Measurements from ENCODE around the gene CCR5AS.
"Not testable (repeated sequence)": the region's sequence is repeated elsewhere in the genome, so short reads cannot be mapped to it uniquely, and the experiment has no call there.

Gene CCR5AS

DNA sequence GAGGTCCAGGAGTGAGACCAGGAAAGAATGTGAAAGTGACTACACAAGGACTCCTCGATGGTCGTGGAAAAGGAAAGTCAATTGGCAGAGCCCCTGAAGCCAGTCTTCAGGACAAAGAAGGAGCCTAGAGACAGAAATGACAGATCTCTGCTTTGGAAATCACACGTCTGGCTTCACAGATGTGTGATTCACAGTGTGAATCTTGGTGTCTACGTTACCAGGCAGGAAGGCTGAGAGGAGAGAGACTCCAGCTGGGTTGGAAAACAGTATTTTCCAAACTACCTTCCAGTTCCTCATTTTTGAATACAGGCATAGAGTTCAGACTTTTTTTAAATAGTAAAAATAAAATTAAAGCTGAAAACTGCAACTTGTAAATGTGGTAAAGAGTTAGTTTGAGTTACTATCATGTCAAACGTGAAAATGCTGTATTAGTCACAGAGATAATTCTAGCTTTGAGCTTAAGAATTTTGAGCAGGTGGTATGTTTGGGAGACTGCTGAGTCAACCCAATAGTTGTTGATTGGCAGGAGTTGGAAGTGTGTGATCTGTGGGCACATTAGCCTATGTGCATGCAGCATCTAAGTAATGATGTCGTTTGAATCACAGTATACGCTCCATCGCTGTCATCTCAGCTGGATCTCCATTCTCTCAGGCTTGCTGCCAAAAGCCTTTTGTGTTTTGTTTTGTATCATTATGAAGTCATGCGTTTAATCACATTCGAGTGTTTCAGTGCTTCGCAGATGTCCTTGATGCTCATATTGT is 47.0 kb downstream of the CCR5AS start:
- no peak for ATAC-seq

DNA sequence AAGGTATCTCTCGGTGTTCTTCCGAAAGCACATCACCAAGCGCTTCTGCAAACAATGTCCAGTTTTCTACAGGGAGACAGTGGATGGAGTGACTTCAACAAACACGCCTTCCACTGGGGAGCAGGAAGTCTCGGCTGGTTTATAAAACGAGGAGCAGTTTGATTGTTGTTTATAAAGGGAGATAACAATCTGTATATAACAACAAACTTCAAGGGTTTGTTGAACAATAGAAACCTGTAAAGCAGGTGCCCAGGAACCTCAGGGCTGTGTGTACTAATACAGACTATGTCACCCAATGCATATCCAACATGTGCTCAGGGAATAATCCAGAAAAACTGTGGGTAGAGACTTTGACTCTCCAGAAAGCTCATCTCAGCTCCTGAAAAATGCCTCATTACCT is 48.4 kb downstream of the CCR5AS start:
- ATAC-seq (no peak), DNase-seq (ENCODE audit: low spot score) (no peak)

More for the DNA sequence above, 47.0 kb downstream of the CCR5AS start:
- no peak for DNase-seq (ENCODE audit: low spot score)

DNA sequence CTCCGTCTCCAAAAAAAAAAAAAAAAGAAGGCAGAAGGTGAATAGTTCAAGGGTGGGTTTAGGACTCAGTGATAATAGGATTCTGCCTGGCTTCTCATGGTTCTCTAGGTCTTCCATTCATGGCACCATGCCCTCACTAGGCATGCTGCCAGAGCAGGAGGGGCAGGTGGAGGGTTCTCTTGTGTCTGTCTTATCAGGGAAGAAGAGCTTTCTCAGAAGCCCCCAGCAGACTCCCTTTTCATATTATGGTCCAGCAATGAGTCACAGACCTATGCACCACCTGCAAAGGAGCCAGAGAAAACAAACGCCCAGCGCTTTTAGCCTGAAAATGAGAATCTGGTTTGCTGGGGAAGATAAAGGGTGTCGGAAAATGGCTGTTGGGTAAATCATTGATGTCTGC is 50.0 kb downstream of the CCR5AS start:
- ATAC-seq (no peak), DNase-seq (ENCODE audit: low spot score) (no peak)

DNA sequence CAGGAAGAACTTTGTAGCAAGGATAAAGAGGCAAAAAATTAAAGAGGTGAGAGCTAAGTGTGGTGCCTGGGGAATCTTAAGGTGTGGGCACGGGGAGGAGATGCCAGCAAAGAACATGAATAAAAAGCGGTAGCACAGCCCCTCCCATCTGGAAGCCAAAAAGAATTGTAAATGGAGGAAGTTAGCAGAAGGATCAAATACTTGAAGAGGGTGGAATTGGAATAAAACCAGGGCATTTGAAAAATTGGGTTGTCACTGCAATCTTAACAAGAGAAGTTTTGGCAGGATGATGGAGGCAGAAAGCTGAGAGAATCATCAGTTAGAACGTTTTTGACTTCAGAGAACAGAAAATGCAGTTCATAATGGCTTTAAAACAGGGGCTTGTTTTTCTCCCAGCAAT is 50.6 kb downstream of the CCR5AS start:
- ATAC-seq: no peak
- no peak for DNase-seq (ENCODE audit: low spot score)

DNA sequence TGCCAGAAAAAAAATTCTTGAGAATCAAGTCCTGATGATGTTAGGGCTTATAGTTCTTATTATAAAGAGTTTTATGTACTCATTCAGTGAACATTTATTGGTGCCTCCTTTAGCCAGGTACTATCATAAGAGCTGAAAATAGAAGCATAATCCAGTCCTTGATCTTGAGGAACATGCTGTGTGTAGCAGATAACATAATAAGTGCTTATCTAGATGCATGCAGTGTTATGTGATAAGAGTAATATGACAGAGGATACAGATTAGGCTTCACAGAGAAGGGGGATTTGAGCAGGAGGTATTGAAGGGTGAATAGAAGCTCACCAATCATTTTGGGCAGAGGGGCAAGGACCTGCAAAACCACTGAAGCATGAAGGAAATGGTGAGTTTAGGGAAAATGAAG is 51.9 kb downstream of the CCR5AS start:
- no peak for DNase-seq (ENCODE audit: low spot score)
- no peak for ATAC-seq

DNA sequence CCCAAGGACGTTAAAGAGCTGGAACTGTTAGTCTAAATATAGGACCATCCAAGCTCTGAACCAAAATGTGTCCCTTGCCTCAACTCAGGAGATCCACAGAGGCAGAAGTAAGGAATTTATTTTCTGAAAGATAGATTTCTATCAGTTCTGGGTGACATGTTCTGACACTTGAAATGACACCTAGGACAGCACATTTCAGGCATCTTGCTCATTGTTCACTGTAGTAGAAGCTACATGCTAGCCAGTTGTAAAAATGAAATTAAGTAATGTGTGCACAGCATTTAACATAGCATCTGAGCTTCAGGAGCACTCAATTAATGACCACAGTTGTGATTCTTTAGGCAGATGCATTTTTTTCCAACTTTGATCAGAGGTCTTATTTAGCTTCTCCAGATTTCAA is 52.4 kb downstream of the CCR5AS start:
- DNase-seq (ENCODE audit: low spot score) (no peak), ATAC-seq (no peak)

DNA sequence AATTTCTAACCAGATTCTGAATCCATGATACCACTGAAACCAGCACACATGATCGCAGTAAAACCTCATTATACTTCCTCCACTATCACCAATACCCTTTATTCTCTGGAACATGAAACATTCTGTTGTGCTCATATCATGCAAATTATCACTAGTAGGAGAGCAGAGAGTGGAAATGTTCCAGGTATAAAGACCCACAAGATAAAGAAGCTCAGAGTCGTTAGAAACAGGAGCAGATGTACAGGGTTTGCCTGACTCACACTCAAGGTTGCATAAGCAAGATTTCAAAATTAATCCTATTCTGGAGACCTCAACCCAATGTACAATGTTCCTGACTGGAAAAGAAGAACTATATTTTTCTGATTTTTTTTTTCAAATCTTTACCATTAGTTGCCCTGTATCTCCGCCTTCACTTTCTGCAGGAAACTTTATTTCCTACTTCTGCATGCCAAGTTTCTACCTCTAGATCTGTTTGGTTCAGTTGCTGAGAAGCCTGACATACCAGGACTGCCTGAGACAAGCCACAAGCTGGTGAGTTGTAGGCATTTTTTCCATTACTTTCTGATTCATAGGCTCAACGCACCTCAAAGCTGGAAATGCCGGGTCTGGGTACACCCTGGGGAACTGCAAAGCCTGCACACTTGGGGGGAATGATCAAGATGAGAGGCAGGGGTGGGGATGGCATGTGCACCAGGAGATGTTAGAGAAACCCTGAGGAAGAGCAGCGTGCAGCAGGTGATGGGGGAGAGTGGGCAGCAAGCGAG is 53.0 kb downstream of the CCR5AS start, which contains the start of gene CCR2:
Gene CCR2, plus strand, starts transcription at position 465 of the 764 bp plus-strand sequence. CDS start 3,417 bp downstream, outside the sequence.
- DNase-seq (ENCODE audit: low spot score) (no peak), ATAC-seq (no peak)

DNA sequence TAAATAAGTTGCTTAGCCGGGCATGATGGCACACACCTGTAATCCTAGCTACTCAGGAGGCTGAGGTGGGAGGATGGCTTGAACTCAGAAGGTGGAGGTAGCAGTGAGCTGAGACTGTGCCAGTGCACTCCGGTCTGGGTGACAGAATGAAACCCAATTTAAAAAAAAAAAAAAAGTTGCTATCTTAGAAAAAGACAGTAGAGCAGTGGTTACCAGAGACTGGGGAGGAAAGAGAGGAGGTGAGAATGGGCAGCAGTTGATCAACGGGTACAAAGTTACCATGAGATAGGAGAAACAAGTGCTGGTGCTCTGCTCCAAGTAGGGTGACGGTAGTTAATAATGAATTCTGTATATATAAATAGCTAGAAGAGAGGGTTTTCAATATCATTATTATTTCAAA is 53.8 kb downstream of the CCR5AS start:
- DNase-seq (ENCODE audit: low spot score): no peak
- ATAC-seq: no peak

DNA sequence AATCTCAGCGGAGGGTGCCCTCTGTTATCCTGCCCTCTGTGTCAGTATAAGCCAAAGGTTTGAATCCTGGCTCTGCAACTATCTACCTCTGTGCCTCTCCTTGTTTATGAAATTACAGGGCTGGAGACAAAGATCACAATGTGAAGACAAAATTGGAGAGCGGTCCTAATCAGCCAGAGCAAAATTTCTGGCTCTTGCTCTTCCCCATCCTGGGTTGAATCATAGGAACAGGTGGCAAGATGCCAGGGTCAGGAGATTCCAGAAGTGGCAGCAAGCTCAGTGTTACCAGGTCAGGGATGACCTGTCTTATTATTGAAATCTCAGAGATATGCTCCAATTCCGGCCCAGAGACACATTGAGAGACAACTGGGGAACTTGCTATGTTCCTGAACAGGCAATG is 55.2 kb downstream of the CCR5AS start:
- DNase-seq (ENCODE audit: low spot score): no peak
- ATAC-seq: no peak

DNA sequence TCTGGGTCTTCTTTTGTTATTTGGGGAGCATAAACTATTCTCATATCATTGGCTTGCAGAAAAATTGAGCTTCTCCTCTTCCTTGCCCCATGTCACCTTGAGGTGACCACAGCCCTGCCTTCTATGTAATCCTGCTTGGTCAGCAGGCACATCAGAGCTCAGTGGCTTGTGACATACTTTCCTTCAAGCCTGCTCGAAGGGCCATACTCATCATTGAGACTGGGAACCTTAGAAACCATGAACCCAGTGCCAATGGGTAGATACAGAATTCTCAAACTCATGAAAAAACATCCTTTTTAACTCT is 56.7 kb downstream of the CCR5AS start:
- no peak for DNase-seq (ENCODE audit: low spot score)
- no peak for ATAC-seq

DNA sequence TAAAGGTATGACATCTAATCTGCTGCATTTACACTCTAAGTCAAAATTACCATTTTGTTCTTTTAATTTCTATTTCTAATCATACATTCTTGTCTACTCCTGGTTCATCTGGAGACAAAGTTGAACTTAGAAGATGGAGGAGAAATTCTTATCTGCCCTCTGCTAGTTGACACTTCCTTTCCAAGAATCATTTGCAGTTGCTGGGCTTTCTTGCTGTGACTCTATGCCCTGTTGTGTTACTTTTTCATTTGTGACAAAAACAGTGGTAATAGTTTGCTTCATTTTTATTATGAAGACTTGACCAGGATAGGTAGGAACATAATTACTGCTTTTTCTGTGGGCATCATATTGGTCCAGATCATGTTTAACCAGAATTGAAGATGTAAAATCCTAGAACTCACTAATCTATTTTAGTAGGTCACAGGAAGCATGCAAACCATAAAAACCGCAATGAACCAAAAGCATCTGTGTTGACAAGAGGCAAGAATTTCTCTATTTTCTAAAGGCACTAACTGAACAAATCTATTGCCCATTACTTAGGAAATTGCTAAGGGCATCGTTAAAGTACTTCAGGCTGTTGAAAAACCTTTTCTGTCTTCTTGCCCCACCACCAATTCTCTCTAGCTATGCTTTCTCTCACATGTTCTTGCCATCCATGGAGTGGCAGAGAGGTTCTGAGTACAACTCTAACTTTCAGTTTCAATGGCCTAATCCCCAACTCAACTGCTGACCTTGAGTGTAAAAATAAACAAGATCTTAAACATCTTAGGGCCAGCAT is 57.2 kb downstream of the CCR5AS start:
- DNase-seq (ENCODE audit: low spot score) (no peak), ATAC-seq (no peak)

DNA sequence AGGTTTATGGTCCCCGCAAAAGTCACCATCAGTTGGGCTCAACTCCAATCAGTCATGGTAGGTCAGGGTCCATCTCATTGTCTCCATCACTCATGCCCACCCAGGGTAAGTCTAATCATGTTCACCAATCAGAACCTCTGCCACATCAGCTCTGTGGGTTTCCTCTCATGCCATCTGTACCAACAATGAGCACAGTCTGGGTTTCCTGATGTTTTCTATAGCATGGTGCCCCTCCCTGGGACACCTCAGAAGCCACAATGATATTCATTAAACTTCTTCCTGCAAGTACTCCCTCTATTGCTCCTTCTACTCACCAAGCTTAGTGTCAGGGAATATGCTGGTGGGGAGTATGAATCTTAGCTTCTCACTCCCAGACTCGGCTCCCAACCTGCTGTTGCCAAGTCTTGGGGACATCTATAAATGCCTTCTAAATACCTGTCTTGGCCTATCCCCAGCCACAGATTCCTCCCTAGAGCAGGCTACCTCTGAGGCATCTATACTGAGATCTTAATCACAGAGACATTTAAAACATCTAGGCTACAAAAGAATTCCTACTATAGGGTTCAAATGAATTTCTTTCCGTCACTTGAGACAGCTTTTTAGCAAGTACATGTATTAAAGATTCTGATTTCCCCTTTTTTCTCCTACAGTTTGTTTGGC is 57.9 kb downstream of the CCR5AS start:
- DNase-seq (ENCODE audit: low spot score): no peak
- ATAC-seq: no peak

DNA sequence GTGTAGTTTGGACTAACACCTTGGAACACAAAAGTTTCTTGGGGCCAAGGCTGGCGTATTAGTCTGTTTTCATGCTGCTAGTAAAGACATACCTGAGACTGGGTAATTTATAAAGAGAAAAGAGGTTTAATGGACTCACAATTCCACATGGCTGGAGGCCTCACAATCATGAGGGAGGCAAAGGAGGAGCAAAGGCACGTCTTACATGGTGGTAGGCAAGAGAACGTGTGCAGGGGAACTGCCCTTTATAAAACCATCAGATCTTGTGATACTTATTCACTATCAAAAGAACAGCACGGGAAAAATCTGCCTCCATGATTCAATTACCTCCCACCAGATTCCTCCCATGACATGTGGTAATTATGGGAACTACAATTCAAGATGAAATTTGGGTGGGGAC is 62.4 kb downstream of the CCR5AS start:
- DNase-seq (ENCODE audit: low spot score): no peak
- no peak for ATAC-seq

DNA sequence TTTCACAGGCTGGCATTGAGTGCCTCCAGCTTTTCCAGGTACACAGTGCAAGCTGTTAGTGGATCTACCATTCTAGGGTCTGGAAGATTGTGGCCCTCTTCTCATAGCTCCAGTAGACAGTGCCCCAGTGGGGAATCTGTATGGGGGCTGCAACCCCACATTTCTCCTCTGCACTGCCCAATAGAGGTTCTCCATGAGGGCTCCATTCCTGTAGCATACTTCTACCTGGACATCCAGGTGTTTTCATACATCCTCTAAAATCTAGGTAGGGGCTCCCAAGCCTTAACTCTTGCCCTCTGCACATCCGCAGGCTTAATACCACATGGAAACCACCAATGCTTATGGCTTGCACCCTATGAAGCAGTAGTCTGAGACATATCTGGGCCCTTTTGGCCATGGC is 68.0 kb downstream of the CCR5AS start:
- ATAC-seq (no peak), DNase-seq (ENCODE audit: low spot score) (no peak)

DNA sequence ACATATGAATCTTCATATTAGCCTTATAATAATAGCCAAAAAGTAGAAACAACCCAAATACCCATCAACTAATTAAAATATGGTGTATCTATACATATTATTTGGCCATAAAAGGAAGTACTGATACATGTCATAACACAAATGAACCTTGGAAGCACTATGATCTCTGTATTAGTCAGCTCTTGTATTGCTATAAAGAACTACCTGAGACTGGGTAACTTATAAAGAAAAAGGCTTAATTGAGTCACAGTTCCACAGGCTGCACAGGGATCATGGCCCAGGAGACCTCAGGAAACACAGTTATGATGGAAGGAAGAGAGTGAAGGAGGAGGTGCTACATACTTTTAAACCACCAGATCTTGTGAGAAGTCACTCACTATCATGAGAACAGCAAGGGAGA is 69.0 kb downstream of the CCR5AS start:
- no peak for DNase-seq (ENCODE audit: low spot score)
- ATAC-seq: no peak

DNA sequence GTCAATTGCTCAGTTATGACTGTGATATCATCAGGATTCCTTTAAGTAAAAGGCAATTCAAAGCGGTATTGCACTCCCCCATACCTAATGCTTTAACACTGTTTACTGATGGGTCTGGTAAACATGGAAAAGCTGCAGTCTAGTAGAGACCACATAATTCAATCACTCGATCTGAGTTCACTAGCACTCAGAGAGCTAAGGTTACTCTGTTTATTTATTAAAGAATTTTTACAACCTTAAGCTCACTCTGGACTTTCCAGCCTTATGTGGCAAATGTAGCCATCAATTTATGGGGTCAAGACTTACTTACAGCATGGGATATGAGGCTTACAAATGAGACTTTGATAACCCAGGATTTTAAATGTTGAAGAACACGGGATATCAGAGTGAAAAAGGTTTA is 71.3 kb downstream of the CCR5AS start:
- no peak for ATAC-seq
- DNase-seq (ENCODE audit: low spot score): no peak

DNA sequence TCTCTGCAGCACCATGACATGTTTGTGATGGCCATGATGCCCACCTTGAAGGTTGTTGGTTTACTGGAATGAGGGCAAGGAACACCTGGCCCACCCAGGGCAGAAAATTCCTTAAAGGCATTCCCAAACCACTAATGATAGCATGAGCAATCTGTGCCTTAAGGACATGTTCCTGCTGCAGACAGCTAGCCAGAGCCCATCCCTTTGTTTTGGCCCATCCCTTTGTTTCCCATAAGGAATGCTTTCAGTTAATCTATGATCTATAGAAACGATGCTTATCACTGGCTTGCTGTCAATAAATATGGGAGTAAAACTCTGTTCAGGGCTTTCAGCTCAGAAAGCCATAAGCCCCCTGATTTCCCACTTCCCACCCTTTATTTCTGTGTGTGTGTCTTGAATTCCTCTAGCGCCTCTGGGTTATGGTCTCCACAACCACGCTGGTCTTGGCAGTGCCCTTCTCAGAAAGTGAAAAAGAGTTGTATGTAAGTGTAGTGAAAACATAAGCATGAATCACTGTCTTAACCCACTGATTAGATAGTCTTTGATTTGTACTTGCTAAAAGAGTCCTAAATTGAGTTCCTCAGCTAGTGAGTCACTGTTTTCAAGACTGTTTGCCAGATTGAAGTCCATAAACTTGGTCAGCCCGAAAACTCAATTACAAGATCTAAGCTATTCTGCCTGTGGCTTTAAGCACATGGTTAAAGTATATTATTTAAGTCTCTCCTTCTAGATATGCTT is 72.0 kb downstream of the CCR5AS start:
- DNase-seq (ENCODE audit: low spot score): no peak
- ATAC-seq: no peak

DNA sequence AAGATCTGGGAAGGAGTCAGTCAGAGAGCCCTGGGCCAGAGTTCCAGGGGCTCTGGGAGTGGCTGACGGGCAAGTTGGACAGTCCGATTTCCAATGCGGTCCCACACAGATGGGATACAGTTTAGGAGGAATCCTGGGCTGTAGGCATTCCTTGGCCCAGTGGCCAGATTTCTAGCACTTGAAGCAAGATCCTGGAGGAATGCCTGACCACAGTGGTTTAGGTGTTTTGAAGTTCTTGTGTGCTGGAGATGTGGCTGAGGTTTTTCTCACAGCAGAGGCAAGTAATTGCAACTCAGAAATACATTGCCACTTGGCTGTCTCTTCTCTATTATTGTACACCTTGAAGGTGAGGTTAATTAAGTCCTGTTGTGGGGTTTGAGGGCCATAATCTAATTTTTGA is 76.2 kb downstream of the CCR5AS start:
- not testable (repeated sequence) for DNase-seq (ENCODE audit: low spot score); ATAC-seq

DNA sequence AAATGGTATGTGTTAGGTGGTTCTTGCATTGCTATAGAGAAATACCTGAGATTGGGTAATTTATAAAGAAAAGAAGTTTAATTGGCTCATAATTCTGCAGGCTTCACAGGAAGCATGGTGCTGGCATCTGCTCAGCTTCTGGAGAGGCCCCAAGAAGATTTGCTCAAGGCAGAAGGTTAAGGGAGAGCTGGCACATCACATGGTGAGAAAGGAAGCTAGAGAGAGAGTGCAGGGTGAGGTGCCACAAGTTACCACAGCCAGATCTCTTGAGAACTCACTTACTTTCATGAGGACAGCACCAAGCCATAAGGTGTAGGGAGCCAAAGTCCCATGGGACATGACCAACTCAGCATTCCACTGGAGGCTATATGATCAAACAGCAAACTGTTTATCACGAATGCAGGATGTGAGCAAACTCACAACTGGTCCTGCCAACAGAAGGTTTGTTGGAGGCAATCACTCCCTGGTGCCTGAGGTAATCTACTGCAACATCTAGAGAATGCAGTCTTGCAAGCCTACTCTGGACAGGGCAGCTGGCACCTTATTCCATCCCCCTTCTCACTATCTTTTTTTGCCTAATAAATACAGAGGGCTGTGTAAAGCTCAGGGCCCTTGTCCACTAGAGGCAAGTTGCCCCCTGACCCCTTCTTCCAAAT is 81.1 kb downstream of the CCR5AS start:
- ATAC-seq (no peak), DNase-seq (ENCODE audit: low spot score) (no peak)

DNA sequence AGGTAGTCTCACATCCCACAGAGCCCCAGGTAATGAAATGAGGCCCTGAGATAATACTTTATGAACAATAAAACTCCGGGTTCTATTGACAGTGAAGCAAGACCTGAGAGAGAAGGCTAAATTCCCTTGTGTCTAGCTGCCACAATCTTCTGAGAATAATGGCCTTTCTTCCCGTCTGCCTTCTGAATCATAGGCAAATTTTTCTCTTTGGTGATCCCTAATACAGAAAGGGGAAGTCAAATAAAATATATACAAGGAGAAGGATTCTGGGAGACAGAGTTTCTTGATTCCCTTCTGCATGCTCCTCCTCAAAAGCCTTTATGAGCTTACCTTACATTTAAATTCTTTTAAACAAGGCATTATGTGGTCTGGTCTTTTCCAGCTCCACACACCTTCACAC is 82.8 kb downstream of the CCR5AS start:
- ATAC-seq: no peak
- DNase-seq (ENCODE audit: low spot score): no peak
